Ecto neural progenitor cell (in vitro differentiated cells): ENCODE data around the gene SCLY.

Experiments
- DNase-seq: peaks from one replicate; pipeline ENCODE4 v3.0.0-alpha.2; 2018; ENCODE audit warnings: low spot score

Gene SCLY

DNA sequence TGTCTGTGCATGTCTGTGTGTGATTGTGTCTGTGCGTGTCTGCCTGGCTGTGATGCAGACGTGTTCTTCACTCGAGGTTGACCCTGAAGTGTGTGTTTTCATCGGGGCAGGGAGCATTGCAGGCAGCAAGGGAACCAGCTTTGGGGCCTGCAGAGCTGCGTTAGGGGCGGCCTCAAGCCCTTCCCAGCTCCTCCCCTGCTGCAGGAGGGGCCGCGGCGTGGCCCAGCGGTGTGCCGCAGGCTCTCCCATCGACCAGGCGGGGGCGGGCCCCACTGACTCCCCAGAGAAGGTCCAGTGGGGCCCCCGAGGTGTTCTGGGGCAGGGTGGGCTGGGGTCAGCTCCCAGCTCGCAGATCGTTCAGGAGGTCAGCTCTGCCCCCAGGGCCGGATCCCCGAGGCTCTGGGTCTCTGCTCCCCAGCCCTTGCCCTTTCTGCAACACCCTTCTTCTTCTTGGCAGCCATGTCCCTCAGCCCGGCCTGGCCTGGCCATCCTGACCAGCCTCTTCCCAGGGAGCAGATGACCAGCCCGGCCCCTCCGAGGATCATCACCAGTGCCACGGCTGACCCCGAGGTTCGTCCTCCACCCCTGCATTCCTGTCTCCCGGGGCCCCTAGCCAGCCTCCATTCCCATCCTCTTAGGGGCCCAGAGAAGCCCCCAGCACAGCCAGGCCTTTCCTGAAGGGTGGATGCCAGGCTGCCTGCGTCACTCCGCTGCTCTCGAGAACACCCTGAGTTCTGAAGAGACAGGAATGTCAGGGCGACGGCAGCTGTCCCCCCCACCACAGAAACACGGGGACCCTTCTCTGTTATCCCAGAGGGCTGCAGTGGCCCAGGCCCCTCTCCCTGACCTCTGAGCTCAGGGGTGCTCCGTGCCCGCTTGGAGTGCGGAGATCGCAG is 66.6 kb downstream of the SCLY start:
- DNase-seq = no peak

DNA sequence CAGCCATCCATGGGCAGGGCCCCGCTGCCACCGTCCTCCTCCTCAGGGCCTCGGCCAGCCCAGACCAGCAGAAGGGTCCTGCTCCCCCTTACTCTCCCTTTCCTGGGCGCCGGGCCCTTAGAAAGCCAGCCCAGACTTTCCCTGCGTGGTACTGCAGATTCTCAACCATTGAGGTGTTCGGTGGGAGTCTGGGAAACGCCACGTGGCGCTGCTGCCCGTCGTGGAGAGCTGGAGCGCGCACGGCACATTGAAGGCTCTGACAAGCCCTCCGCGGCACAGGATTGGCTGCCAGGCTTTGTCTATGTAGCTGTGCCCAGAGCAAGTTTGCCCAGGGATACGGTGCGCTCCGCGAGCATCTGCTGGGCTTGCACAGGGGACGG is 67.2 kb downstream of the SCLY start:
- no peak for DNase-seq

DNA sequence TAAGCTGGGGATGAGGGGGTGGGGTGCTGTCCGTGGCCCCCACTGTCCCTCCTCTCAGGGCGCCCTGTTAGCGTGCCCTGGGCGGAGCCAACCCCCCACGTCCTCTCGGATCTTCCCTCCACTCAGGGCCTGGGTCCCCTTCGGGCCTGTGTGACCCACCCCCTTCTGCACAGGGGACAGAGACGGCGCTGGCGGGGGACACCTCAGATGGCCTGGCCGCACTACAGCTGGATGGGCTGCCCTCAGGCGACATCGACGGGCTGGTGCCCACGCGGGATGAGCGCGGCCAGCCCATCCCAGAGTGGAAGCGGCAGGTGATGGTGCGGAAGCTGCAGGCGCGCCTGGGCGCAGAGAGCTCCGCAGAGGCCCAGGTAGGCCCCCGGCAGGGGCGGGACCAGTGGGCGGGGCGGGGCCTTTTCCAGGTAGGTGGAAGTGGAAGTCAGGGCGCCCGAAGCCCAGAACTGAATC is 67.8 kb downstream of the SCLY start:
- DNase-seq = no peak

DNA sequence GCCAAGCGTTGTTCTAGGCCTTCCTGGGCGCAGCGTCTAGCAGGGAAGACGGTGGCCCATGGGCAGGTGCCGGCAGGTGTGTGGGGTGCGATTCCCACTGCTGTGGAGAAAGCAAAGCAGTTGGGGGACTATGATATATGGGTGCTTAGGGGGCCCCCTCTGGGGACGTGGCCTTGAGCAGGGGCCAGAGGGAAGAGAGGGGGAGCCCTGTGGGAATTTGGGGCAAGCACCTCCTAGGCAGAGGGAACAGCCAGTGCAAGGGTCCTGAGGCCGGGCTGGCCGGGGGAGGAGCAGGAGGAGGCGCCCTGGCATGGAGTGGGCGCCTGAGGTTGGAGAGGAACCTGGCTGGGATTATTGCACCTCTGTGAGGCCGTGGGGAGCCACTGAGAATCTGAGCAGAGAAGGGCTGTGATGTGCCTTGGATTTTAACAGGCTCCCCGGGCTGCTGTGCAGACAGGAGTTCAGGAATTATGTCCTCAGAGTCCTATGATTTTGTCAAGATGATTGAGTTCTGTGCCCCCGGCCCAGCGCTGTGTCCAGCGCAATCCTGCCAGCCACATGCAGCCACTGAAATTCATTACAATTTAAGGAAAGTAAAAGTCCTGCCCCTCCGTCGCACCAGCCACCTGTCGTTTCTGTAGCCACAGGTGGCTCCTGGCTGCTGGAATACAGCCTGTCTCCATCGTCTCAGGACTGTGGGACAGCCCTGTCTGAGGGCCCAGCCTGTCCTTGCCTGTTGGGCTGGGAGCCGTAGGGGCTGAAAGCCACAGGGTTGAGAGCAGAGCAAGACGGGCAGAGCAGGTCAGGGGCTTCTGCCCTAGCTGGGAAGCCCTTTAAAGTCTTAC is 68.6 kb downstream of the SCLY start:
- DNase-seq = no peak

DNA sequence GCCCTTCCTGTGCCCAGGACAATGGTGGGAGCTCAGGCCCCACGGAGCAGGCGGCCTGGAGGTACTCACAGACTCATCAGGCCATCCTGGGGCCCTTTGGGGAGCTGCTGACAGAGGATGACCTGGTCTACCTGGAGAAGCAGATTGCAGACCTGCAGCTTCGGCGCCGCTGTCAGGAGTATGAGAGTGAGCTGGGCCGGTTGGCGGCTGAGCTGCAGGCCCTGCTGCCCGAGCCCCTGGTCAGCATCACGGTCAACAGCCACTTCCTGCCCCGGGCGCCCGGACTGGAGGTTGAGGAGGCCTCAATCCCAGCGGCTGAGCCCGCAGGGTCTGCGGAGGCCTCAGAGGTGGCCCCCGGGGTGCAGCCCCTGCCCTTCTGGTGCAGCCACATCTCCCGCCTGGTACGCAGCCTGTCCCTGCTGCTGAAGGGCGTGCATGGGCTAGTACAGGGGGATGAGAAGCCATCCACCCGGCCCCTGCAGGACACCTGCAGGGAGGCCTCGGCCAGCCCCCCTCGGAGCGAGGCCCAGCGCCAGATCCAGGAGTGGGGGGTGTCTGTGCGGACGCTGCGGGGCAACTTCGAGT is 69.4 kb downstream of the SCLY start:
- DNase-seq = no peak

DNA sequence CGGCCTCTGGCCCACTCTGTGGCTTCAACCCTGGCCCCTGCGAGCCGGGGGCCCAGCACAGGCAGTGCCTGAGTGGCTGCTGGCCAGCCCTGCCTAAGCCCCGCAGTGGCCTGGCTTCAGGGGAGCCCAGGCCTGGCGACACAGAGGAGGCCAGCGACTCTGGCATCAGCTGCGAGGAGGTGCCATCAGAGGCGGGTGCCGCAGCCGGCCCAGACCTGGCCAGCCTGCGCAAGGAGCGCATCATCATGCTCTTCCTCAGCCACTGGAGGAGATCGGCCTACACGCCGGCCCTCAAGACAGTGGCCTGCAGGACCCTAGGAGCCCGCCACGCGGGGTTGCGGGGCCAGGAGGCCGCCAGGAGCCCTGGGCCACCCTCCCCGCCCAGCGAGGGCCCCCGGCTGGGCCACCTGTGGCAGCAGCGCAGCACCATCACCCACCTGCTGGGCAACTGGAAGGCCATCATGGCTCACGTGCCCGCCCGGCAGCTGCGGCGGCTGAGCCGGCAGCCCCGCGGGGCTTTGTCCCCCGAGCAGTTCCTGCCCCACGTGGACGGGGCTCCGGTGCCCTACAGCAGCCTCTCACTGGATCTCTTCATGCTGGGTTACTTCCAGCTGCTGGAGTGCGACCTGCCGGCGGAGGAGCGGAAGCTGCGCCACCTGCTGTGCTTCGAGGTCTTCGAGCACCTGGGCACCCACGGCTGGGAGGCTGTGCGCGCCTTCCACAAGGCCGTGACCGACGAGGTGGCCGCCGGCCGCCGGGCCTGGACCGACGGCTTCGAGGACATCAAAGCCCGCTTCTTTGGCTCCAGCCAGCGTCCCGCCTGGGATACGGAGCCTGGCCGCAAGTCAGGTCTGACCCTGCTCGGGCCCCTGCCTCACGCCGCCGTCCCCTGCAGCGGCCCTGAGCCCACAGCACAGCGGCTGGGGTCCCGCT is 70.2 kb downstream of the SCLY start:
- no peak for DNase-seq

DNA sequence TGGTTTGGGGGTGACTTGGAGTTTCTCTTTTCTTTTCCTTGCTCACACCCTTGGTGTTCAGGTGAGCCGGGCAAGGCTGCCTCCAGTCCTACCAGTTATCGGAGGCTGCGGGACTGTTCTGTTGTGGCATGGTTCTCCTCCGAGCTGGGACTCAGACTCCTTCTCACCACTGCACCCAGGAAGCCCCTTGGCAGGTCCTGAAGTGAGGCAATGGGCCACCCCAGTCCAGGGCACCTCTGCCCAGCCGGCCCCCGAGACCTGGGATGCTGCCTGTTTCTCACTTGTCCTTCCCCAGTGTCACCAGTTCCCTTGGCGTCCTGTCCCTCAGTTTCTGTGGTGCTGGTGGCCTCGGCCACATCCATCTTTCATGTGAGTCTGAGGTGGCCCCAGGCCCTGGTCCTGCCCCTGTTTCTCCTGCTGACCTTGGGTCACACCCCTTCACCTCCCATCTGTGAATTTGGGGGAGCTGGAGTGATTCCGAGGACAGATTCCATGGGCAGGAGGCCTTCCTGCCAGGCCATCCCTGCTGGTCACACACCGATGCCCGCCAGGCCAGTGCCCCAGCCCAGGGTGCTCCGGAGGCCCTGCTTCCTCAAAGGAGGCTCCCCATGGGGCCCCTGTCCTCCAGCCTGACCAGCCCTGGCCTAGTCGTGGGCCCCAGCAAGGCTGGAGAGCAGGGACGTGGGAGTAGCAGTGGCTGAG is 71.1 kb downstream of the SCLY start:
- no peak for DNase-seq

DNA sequence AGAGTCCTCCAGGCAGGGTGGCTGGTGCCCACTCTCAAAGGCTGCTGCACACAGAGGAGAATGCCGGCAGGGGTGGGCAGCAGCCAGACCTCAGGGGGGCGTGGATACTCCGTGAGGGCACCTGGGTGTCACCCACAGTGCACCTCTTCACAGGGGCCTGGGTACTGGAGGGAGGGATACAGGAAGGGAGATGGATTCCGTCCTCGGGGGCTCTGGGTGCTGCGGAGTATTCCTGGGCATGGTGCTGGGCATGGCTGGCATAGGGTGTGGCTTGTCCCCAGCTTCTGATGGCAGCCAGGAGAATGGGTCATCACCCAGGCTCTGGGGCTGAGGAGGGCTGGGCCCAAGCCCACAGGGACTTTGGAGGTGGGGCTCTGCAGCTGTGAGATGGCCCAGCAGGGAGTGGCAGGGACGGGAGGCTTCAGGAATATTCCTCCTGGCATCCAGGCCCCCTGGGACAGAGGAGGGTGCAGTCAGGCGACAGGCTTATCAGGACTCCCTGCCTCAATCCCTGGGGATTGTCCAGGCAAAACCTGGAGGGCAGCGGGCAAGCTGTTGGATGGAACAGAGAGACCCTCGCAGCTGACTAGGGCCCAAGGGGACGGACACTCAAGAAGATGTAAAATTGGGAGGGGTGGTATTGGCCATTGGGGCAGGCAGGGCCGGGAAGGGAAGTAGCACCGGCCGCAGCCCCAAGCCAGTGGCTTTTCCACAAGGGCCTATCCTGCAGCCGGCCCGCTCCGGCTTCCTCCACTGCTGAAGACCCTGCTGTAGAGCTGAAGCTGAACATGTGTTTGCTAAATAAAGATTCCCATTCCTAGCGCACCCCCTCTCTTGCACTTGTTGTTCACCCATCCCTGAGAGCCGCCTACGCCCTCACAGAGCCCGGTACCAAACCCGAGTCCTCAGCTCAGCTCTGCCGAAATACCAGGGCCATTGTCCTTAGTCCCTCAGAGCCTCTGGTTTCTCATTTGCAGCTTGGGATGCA is 72.0 kb downstream of the SCLY start:
- DNase-seq = no peak

DNA sequence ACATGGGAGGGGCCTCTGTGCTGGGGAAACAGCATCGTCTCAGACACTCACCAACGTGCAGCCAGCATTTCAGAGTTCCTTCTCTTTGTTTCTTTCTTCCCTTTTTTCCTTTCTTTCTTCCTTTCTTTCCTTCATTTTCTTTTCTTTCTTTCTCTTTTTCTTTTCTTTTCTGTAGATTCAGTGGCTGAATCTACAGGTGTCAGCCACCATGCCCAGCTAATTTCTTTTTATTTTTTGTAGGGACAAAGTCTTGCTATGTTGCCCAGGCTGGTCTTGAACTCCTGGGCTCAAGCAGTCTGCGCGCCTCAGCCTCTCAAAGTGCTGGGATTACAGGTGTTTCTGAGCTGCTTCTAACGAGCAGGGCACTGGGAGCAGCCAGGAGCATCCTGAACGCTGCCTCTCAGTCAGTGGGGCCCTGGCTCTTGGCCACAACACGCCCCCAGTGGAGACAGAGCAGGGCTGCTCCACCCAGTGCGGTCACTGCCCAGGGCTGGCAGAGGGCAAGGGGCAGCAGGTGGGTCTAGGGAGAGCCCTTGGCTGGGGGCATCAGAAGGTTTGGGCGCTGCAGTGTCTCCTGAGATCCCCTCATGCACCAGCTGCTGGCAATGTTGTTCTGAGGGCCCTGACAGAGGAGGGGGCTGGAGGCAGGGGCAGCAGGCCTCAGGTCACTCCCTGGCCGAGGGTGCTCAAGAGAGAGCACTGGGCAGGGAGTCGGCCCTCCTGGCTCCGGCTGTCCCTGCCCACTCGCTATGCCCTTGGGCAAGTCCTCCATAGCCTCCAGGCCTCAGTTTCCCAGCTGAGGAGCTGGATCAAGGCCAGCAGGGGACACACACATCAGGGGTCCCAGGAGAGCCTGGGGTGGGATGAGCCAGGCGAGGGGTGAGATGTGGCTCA is 72.9 kb downstream of the SCLY start:
- DNase-seq = no peak

DNA sequence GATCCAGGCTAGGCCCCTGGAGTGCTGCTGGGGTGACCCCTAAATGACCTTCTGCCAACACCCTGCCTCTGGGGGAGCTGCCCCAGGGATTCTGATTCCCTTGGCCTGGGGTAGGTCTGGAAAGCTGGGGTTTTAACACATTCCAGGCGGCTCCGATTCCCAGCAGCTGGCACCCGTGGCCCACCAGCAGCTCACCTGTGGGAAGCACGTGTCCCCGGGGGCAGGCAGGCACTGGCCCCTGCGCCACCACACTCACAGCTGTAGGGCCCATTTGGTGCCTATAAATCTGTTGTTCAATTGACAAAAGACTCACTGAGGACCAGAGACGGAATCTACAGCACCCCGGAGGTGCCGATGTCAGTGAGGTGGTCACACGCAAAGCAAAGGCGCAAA is 73.6 kb downstream of the SCLY start:
- no peak for DNase-seq

DNA sequence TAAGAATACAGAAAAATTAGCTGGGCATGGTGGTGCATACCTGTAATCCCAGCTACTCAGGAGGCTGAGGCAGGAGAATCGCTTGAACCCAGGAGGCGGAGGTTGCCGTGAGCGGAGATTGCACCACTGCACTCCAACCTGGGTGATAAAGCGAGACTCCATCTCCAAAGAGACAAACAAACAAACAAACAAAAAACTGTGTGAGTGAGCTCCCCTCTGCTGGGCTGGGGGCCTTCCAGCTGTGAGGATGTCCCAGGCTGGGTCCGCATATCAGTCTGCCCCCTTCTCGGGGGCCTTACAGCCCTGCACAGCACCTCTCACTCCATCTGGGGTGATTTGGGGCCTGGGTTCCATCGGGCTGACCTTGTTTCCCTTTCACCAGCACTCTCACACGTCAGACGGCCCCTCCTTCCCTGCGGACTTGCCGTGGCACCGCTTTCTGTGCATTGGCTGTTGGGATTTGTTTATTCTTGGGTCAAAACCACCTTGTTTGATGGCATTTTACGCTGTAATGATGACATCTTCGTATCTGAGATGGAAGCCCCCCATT is 74.9 kb downstream of the SCLY start:
- no peak for DNase-seq

DNA sequence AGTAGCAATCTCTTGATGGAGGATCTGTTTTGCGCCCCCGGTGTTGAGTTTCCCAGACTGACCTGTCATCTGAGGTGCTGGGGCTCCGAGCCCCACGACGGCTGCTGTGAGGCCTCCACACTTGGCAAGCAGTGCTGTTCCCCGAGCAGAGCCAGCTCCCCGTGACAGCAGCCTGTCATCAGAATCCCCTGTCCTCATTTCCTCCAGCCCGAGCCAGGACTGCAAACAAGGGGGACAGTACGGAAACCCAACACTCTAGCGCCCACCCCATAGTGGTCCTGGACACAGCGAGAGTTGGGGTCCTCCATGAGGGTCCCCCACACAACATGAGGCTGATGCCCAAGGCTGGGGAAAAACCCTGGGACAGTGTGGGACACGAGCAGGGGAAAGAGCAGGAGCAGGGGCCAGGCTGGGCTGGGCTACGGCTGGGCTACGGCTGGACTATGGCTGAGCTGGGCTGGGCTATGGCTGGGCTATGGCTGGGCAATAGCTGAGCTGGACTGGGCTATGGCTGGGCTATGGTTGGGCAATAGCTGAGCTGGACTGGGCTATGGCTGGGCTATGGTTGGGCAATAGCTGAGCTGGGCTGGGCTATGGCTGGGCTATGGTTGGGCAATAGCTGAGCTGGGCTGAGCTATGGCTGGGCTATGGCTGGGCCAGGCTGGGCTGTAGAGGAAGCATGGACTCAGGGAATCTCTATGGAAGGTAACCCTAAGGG is 76.2 kb downstream of the SCLY start:
- DNase-seq = no peak

DNA sequence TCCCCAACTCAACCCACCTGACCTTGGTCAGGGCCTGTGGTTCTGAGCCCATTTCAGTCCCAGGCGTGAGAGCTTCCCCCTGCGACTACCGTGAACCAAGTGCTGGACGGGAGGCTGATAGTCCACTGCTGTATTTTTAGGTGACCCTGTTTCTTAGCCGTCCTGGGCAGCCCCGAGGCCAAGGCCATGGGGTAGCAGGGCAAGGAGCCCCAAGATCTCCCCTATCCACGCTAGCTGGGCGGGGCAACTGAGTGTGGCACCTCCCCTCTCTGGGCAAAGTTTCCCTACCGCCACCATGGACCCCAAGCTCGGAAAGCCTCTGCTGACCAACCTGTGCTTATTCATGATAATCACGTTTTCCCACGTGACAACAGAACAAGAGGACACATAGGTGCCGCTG is 77.1 kb downstream of the SCLY start:
- no peak for DNase-seq

DNA sequence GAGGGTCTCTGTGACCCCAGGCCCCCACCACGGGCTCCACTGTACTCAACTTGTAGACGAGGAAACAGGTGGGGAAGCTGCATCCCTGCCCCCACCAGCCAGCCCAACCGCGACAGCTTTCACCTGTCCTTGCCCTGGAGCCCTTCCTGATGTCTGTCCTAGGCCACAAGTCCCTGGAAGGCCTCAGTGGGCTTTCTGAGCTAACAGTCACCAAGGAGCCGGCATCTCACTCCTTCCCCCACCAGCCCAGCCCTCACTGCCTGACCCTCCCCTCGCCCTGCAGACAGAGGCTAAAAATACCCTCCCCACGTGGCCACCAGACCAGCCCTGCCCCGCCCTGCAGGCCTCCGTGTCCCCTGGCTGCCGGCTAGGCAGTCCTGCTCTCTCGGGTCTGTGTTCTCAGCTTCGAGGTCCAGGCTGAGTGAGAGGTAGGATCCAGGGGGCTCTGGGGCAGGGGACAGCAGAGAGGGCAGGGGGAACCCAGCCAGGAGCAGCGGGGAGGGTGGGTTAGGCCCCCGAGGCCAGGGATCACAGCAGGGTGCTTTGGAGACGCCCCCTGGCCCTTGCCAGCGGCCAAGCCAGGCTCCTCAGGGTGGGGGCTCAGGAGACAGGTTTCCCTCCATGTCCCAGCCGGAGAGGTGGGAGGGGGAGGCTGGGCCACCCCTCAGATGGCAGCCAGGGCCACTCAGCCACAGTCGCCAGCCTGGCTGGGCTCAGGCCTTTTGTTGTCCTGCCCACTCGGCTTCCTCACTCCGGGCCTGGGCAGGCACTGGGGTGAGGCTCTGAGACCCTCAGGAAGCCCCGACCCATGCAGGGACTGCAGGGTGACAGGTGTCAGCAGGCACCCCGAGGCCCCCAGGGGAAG is 77.8 kb downstream of the SCLY start, which contains the start of gene KLHL30:
Gene KLHL30, plus strand, starts transcription at position 338 of the 865 bp plus-strand sequence. CDS start 2,087 bp downstream, outside the sequence.
- DNase-seq = no peak

DNA sequence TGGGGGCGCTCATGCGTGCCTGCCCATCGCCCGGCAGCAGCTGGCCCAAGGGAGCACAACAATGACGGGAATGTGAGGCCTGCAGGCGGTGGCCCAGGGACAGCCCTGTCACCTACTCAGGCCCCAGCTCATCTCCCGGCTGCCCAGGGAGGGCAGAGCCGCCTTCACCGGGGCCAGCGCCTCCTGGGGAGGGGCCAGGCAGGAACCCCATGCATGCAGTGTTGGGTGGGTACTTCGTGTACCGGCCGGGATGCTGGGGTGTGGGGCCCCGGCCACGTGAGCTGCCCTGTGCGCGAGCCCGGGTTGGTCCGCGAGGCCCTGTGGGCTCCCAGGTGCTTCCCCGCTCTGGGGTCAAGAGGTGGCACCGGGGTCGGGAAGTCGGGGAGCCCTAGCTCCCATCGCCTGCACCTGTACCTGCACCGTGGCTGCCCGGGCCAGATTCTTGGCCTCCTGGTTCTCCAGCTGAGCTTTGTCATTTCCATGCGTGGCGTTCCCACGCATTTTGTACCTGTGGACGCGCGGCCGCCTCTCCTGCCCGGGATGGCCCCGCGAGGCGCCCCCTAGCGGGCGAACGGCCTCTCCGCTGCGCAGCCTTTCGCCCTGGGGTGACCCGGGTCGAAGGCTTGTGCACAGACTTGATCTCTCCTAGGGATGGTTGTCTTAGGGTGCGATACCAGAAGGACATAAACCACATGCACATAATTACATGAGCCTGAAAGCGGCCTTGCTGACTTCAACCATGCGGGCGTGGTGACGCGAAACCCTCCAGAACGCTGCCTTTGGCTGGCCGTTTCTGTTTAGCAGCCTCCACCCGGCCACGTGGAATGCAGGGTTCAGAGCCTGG is 78.6 kb downstream of the SCLY start:
- DNase-seq = no peak

DNA sequence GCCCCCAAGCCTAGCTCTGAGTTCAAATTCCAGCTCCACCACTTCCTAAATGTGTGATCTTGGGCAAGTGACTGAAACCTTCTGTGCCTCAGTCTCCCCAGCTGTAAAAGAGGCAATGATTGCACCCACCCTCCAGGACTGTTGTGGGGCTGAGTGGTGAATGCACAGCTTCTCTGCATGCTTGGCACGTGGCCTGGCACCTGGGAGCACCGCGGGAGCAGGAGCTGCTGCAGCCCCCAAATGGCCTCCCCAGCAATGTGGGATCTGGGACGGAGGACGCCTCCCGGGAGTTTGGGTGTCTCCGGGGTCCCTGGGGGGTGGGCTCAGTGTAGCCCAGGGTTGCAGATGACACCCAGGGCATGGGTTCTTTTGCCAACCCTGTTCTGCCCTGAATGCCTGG is 79.2 kb downstream of the SCLY start:
- no peak for DNase-seq
